Inferior parietal cortex (tissue), 1 donor: ENCODE results near the gene OBSCN.

Source experiments
- DNase-seq: peaks from one replicate; pipeline ENCODE4 v3.0.0-alpha.2; 2016; ENCODE audit errors: extremely low spot score

Gene OBSCN

GRCh38 chr1:228379666-228380065 is 171.8 kb downstream of the OBSCN start:
- DNase-seq: no peak

- DNase-seq: no peak
These were observed 173.5 kb downstream of the OBSCN start for GRCh38 chr1:228381356-228381755.

DNA sequence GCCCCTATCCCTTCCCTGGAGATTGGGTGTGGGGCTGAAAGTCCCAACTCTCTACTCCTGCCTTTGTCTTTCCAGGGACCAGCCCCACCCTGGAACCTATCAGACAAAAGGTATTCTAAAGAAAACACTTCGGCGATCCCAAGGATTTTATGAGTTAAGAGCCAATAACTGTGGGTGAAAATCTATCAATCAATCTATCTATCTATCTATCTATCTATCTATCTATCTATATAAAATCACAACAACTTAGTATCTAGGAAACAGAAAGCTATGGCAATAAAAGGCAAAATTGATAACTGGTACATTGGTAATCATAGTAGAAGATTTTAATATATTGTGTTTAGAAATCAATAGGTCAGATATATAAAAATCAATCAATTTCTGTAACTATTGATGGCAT is 175.9 kb downstream of the OBSCN start:
- DNase-seq: no peak

GRCh38 chr1:228385232-228385631 is 177.4 kb downstream of the OBSCN start:
- no peak for DNase-seq

DNA sequence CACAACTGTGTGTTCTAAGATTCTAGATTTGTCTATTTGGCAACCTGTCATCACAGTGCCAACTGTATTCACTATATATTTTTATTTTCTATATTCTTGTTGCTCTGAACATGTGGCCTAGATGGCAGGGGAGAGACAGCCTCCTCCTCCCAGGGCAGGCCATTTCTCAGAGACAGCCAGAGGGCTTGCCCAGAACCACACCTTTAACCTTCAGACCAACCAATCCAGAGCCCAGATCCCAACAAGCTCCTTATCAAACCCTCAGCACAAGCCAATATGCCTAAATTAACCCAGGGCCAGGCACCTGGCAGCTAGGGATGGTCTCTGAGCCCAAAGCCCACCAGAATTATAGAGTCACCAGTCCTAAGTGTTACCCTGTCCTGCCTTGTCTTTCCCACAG is 179.5 kb downstream of the OBSCN start:
- no peak for DNase-seq

GRCh38 chr1:228390649-228391048 is 182.8 kb downstream of the OBSCN start:
- DNase-seq: no peak

DNA sequence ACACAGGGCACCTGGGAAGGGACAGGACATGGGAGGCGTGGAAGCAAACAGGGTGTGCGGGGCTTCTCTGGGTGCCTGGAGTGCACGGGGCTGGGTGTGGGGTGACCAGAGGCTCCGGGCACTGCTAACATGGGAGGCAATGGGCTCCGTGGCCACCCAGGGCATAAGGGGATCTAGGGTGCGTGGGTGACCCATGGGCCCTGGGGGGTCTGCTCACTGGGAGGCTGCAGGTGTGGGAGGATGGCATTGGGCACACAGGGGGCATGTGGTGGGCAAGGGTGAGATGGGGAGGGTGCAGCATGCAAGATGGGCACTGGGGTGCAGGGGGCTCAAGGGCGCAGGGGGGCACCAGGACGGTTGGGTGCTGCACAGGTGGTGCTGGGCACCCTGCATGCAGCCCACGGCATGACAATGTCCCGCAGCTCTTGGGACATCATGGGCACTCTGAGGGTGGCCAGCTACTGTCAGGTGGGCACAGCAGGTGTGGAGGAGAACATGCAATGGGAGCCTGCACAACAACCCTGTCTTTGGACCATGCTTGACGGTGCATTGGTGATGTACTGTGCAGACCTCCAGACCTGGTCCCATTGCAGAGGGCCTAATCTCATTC is 183.7 kb downstream of the OBSCN start:
- no peak for DNase-seq

DNA sequence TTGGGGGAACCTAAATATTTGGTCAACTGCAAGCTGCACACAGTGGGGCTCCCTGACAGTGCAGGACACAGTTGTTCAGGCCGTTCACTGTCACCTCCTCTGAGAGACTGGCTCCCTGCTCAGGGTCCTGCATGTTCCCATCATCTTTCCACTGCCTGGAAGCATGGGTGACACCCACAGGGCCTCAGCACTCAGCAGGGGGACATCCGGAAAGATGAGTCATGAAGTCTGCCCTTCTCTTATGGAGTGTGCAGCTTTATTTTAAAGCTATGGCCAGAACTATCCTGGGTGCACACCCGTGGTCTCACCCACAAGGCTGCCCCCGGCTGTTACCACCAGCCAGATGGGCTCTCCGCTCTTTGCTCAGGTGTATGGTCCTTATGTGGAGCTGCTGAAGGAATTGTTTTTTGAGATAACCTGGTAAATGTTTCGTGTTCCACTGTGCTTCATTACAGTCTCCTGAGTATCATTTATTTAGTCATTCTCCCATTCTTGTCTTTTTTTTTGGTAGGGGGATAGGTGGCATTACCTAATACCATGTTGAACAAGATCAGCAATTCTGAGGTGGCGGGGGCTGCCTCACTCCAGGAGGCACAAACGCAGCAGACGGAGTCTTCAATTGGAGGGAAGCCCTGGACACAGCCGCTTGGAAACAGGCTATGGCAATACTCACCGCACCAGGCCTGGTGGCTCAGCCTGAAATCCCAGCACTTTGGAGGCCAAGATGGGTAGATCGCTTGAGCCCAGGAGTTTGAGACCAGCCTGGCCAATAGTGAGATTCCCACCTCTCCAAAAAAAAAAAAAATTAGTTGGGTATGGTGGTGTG is 184.5 kb downstream of the OBSCN start:
- DNase-seq: no peak

GRCh38 chr1:228393268-228393701 is 185.4 kb downstream of the OBSCN start:
- DNase-seq: no peak

DNA sequence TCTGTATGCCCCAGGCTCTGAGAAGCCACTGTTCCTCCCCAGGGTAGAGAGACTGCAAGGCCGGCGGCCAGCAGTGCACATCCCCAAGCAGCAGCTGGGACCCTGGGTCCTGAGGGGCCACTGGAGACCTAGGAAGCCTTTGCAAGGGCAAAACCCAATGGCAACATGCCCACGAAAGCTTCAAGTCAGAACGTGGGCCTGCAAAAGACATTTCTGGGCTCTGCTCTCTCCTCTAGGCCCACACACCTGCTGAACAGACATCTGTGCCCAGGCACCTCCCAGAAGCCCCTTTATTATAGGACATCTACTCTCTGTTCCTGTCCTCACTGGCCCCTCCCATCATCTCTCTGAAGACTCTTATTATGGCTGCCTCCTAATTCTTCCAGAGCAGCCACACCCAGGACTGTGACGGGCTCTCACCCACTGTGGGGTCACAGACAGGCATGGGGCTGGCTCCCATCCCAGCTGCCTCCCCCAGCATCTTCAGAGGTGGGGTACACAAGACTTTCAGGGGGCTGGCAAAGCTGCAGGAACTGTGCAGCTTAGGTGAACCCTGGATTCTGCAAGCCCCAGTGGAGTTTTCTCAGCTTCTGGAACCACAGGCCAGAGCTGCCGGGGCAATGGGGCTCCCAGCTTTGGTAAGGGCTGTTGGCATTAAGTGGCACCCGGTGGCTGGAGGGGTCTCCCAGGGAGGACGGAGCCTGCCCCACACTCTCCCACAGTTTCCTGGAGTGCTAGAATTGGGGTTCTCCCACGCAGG is 186.1 kb downstream of the OBSCN start:
- no peak for DNase-seq

GRCh38 chr1:228394571-228395394 is 186.9 kb downstream of the OBSCN start:
- DNase-seq: no peak

DNA sequence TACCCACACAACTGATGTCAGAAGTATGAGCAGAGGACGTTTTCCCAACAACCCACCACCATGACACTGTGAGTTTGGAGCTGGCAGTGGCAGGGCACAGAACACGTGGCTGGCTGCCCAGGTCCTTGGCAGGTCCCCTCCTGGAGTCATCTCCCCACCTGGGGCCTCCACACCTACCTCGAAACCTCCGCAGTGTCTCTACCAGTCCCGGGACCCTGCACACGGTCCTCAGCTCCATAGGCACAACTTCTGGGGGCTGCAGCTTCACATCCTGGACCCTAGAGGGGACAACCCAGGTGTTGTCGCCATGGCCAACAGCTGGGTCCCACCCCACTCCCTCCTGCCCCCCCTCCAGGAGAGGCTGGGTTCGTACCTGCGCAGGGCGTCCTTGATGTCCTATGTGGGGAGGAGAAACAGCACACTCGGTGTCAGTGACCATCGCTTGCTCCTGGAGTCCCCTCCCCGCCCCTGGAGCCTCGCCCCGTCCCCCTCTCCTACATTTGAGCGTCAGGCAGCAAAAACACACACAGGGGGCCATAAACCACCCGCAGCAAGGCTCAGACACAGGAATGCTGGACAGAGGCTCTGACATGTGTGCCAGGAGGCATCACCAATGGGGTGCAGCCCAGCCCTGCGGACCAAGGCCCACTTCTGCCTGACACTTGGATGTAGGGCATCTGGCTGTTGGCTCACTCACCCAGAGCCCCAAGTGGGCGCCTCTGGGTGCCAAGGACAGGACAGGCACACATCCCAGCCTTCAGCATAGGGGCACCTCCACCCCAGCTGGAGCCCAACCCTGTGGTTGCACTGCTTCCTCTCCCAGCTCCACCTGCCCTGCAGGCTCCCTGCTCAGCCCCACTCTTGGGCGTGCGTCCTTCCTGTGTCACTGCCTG is 189.2 kb downstream of the OBSCN start:
- no peak for DNase-seq

GRCh38 chr1:228397966-228398365 is 190.1 kb downstream of the OBSCN start:
- DNase-seq: no peak

GRCh38 chr1:228398741-228399461 is 191.1 kb downstream of the OBSCN start:
- DNase-seq: no peak

DNA sequence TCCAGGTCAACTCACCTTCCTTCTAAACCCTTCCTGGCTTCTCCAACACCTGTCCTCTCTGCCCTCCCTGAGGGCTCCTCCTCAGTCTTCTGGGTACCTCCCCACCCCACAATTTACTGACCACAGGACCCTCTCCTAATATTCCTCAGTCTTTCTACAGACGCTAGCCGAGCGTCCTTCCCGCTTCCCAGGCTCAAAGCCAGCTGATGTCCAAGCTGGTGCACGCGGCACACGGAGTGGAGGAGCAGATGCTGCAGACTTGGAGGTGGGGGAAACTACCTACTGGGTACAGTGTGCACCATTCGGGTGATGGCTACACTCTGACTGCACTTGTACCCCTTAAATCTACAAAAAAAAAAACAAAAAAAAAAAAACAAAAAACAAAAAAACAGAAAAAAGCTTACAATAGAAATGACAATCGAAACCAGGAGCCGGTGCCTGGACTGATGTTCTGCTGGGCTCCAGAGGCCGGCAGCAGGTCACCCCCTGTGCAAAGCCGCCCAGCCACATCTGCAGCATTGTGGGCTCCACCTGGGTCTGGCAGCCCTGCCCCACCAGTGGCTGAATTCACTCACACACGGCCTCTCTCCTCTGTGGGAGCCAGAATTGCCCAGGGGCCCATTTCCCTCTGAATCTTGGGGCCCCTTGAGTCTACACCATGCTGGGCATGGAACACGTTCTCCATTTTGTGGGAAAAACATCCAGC is 191.8 kb downstream of the OBSCN start:
- no peak for DNase-seq

- no peak for DNase-seq
These were observed 192.4 kb downstream of the OBSCN start for GRCh38 chr1:228400237-228400651.

DNA sequence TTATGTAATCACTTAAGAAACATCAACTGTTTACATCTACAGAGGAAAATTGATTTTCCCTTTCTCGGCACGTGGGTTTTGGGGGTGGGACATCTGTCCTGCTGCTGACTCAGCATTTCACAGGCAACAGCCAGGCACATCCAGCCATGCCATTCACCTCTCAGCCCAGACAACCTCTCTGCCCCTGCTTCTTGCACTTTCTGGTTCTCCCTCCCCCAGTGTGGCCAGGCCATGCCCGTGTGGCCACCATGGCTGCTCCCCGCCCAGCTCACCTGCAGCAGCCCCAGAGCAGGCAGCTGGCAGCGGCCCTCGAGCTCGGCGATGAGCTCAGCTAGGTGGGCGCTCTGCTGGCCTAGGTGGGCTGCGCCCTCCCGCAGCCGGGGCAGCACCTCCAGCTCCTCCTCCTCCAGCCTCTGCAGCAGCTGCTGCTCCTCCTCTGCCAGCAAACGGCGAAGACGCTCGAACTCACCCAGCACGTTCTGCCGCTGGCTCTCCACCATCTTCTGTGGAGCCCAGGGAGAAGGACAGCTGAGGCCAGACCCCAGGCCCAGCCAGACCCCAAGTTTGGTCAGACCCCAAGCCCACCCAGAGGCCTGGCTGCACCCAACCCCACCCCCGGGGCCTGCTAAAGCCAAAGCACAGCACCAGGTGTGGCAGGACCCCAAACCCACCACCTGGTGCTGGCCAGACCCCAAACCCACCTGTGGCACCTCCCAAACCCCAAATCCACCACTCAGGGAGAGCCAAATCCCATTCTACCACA is 193.0 kb downstream of the OBSCN start:
- DNase-seq: no peak

GRCh38 chr1:228401782-228402640 is 194.2 kb downstream of the OBSCN start:
- no peak for DNase-seq
